SU-DHL-6 (cell line): ENCODE measurements around the gene MMP7.
A peak's percentile ranks its signal among the peaks of the same experiment; 100 is the strongest.

Source experiments
- H2AFZ ChIP-seq: fragments of 200-600 bp; sonication (generic); 2 replicates; pipeline ENCODE4 v1.6.1; 2014; ENCODE audit warnings: low read depth, mild to moderate bottlenecking, moderate library complexity, mixed read lengths, antibody characterized with exemption, low read length; ENCODE audit not compliant: severe bottlenecking
- H3F3A ChIP-seq: fragments of 200-600 bp; shearing (Covaris generic); 2 replicates; pipeline ENCODE4 v1.6.0; 2016; ENCODE audit warnings: antibody characterized with exemption, mild to moderate bottlenecking; ENCODE audit not compliant: insufficient read depth
- H3K27ac ChIP-seq: fragments of 200-600 bp; sonication (generic); 2 replicates; pipeline ENCODE4 v1.5.1; 2016; ENCODE audit warnings: low read depth, mild to moderate bottlenecking, low read length, moderate library complexity, mixed read lengths
- H3K27me3 ChIP-seq: fragments of 200-600 bp; sonication (generic), shearing (Covaris generic); 2 replicates; pipeline ENCODE4 v1.6.0; 2014; ENCODE audit warnings: mild to moderate bottlenecking, low read length
- H3K36me3 ChIP-seq: fragments of 200-600 bp; sonication (generic); 2 replicates; pipeline ENCODE4 v1.6.1; 2014; ENCODE audit warnings: mild to moderate bottlenecking, low read length, mixed read lengths
- H3K4me2 ChIP-seq: fragments of 300-600, 200-600 bp; shearing (Covaris generic), sonication (generic); 2 replicates; pipeline ENCODE4 v1.6.0; 2014; ENCODE audit warnings: low read length, low read depth, mild to moderate bottlenecking; ENCODE audit not compliant: poor library complexity, severe bottlenecking
- H3K4me3 ChIP-seq: fragments of 200-600 bp; sonication (generic); 2 replicates; pipeline ENCODE4 v1.5.1; 2014; ENCODE audit warnings: antibody characterized with exemption, low read length, mild to moderate bottlenecking, mixed read lengths; ENCODE audit not compliant: insufficient read depth, poor library complexity, severe bottlenecking
- H3K79me2 ChIP-seq: fragments of 200-600 bp; sonication (generic); 2 replicates; pipeline ENCODE4 v1.6.1; 2014; ENCODE audit warnings: mild to moderate bottlenecking, low read length, moderate library complexity; ENCODE audit not compliant: insufficient read depth
- H3K9ac ChIP-seq: fragments of 200-600 bp; sonication (generic); 2 replicates; pipeline ENCODE4 v1.7.0; 2014; ENCODE audit warnings: mild to moderate bottlenecking, low read length
- H3K9me2 ChIP-seq: fragments of 200-600 bp; sonication (generic); replicated peaks from 2 replicates; pipeline ENCODE4 v1.6.1; 2014; ENCODE audit warnings: low read length; ENCODE audit not compliant: insufficient read depth
- H3K9me3 ChIP-seq: fragments of 200-600 bp; sonication (generic); 2 replicates; pipeline ENCODE4 v1.6.1; 2014; ENCODE audit warnings: low read length, mixed read lengths; ENCODE audit not compliant: insufficient read depth
- H4K20me1 ChIP-seq: fragments of 200-600 bp; sonication (generic); 2 replicates; pipeline ENCODE4 v1.6.1; 2014; ENCODE audit warnings: low read depth, mild to moderate bottlenecking, antibody characterized with exemption, low read length, moderate library complexity, mixed read lengths
- CTCF ChIP-seq: fragments of 200-600 bp; sonication (generic); IDR thresholded peaks from one replicate; pipeline ENCODE4 v1.5.1; 2017; ENCODE audit warnings: antibody characterized with exemption, mild to moderate bottlenecking, low read length, moderate library complexity; ENCODE audit not compliant: insufficient read depth, poor library complexity, severe bottlenecking
- EZH2phosphoT487 ChIP-seq: fragments of 200-600 bp; sonication (generic), shearing (Covaris generic); conservative IDR thresholded peaks from 2 replicates; pipeline ENCODE4 v1.6.1; 2018; ENCODE audit warnings: mild to moderate bottlenecking, antibody characterized with exemption, low read length, moderate library complexity, mixed read lengths

Gene MMP7

GRCh38 chr11:102523189-102523570 is 7.4 kb downstream of the MMP7 start:
- Histone ChIP-seq H3F3A (no peaks in the 10 kb centered on the region), H3K27ac (no peak overlapping the region), H2AFZ (peak overlapping the region; percentile 30), H3K9me2 (no peaks in the 10 kb centered on the region), H3K9me3 (no peaks in the 10 kb centered on the region), H3K9ac (no peak overlapping the region), H4K20me1 (no peaks in the 10 kb centered on the region), H3K4me2 (peak overlapping the region; percentile 11), H3K4me3 (no peak overlapping the region), H3K36me3 (no peaks in the 10 kb centered on the region), H3K27me3 (no peaks in the 10 kb centered on the region), H3K79me2 (no peaks in the 10 kb centered on the region)
- TF ChIP-seq CTCF (no peak), EZH2phosphoT487 (no peak)

- peak overlapping the region; percentile 30 for H2AFZ ChIP-seq
- H4K20me1 ChIP-seq = no peaks in the 10 kb centered on the region
- H3K9me3 ChIP-seq = no peaks in the 10 kb centered on the region
- no peaks in the 10 kb centered on the region for H3K27me3 ChIP-seq
- no peaks in the 10 kb centered on the region for H3K79me2 ChIP-seq
- no peaks in the 10 kb centered on the region for H3K9me2 ChIP-seq
- no peaks in the 10 kb centered on the region for H3F3A ChIP-seq
- peak overlapping the region; percentile 11 for H3K4me2 ChIP-seq
- no peaks in the 10 kb centered on the region for H3K36me3 ChIP-seq
- no peak for TF ChIP-seq EZH2phosphoT487
- TF ChIP-seq CTCF = no peak
- H3K4me3 ChIP-seq = no peak overlapping the region
- no peak overlapping the region for H3K27ac ChIP-seq
- H3K9ac ChIP-seq = no peak overlapping the region
Observed at GRCh38 chr11:102522312-102523188, 8.0 kb downstream of the MMP7 start.

- Histone ChIP-seq H3K9me2 (no peaks in the 10 kb centered on the region), H4K20me1 (no peaks in the 10 kb centered on the region), H3K27ac (no peak overlapping the region), H3K79me2 (no peaks in the 10 kb centered on the region), H3K4me3 (no peak overlapping the region), H3K36me3 (no peaks in the 10 kb centered on the region), H3K9me3 (no peaks in the 10 kb centered on the region), H3K27me3 (no peaks in the 10 kb centered on the region), H3F3A (no peaks in the 10 kb centered on the region), H2AFZ (no peak overlapping the region), H3K4me2 (no peak overlapping the region), H3K9ac (no peak overlapping the region)
- TF ChIP-seq CTCF (no peak), EZH2phosphoT487 (no peak)
Observed at GRCh38 chr11:102521121-102521520, 9.4 kb downstream of the MMP7 start.
